ENCODE measurements around the gene RPL3.
"Not testable (repeated sequence)": the region's sequence is repeated elsewhere in the genome, so short reads cannot be mapped to it uniquely, and the experiment has no call there.

Gene RPL3

DNA sequence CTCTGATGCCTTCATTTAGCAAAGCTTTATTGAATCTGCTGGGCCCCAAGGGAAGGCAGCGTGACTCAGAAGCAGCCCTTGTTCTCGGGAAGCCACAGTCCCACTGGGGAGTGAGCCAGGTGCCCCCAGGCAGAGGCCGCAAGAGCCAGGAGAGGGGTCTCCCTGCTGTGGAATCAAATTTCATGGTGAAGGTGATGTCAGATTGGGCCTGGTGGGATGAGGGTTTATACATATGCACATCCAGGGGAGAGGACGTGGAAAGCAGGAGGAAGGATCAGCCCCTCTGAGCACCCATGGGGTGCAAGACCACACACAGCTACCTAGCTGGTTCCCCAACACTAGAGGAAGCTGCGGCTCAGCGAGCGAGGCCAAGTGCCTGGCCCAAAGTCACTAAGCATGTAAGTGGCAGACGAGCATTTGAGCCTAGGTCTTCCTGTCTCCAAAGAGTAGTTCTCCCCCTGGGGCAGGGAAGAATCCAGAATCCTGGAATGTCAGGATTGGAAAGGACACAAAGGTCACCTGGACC is 32.3 kb upstream of the RPL3 start:
- no peak for DNase-seq (ENCODE audit: low read depth)

DNA sequence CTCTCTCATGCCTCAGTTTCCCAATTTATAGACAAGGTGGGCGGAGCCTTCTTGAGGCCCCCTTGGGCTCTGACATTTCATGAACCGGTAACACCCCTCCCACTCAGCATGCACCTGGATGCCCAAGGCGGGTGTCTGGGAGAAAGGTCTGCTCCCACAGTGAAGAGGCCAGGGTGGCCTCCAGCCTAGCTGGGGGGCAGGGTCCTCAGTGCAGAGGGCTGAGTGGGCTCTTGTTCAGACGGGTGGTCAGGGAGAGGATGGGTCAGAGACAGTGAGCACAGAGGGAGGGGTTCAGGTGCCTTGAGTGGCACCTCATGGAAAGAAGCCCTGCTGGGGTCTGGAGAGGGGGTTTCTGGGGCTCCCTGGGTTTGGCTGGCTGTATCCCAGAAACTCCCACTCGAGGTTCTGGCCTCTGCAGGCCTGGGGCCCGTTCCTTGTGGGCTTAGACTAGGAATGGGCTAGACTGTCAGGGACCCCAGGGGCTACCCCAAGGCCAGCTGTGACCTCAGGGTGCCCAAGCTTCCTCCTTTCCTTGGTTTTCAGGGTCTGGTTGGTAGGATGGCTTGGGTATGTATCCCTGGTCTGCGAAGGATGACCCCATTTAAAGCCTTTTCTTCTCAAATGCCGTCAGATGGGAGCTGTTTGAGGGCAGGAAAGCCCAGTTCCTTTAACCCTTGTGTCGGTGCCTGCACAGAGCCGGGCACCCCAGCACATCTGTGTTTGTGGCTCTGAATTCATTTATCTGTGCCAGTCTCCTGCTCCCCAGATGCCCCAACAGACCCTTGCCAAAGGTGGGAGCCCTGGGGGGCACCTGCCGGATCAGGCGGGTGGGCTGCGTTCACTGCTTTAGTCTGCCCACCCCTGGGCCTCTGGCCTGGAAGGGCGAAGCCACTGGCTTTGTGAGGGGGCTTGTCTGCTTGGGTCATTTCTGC is 31.6 kb upstream of the RPL3 start:
- DNase-seq (ENCODE audit: low read depth), result no peak

DNA sequence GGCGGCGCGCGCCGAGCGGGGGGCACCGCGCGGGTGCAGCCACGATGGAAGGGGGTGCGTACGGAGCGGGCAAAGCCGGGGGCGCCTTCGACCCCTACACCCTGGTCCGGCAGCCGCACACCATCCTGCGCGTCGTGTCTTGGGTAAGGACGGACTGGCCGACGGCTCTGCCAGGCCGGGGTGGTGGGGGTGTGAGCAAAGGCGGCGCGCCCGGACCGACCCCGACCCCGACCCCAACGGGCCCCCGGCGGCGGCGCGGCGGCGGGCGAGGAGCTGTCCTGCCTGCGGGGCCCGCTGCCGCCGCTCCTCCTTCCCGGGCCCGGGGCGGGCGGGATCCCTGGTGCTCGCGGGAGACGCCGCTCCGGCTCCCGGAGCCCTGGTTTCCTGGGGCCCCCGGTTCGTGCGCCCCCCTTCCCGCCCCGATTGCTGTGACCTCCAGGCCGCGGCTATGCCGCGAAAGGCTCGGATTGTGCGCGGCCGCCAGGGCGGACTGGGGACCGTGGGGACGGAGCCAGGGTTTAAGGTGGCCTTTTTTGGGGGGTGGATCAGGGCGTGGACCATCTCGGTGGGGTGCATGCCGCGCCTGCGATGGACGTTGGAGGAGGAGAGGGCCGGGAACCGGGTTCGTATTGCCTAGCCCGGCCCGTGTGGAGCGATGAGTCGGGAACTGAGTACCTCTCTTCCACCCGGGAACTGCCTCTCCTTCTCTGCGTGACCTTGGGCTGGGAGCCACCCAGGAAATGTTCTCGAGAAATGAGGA is 30.7 kb upstream of the RPL3 start, which contains the start of gene SYNGR1:
SYNGR1 (plus strand) TSS at position 25 of the 760 bp plus-strand sequence; CDS start at position 45, 20 bp downstream.
- no peak for DNase-seq (ENCODE audit: low read depth)

DNA sequence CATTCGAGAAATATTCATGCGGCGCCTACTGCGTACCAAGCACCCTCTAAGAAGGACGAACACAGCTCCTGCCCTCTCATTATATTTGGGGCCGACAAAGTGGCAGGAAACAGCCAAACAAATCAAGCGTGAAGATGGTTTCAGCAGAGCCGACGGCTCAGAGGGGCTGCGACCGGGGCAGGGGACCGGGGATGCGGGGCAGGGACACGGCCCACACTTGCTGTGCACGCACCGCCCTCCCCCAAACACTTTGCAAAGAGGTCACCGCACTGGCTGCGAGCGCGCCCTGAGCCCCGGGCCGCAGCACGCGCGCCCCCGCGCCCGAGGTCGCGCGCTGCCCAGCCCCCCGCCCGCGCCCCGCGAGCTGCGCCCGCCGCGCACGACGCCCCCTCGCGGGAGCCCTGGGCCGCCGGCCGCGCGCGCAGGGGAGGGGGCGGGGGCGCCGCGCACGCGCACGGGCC is 30.1 kb upstream of the RPL3 start:
- no peak for DNase-seq (ENCODE audit: low read depth)

DNA sequence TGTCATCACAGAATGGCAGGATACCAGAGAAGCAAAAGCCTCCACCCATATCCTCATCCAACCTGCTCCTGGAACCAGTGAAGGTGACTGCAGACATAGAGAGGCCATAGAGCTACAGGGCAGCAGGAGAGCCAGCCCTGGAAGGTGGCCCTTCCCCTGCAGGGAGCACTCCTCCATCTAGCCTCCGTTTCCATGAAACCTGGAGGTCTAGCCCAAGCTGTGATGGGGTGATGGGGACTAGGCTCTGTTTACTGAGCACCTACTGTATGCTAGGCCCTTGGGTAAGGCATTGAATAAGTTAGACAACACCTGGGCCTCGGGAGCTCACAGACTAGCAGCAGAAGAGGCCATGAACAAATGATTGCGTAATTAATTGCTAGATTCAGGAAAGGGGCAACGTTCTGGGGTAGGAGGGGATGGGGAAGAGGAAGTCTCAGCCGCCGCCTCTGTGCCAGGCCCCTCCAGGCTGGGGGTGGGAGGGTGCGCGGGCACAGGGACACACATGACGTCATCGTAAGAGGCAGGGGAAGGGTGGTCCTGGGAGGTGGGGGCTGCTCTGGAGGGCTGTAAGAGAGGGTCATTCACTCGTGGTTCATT is 29.6 kb upstream of the RPL3 start:
- no peak for DNase-seq (ENCODE audit: low read depth)

DNA sequence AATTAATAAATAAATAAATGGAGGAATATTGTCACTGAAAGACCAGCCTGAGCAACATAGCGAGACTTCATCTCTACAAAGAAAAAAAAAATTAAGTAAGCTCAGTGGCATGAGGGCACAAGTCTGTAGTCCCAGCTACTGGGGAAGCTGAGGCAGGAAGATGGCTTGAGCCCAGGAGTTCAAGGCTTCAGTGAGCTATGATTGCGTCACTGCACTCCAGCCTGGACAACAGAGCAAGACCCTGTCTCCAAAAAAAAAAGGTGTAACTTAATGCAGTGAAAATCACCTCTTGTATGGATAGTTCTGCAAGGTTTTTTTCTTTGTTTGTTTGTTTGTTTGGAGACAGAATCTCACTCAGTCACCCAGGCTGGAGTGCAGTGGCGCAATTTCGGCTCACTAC is 25.8 kb upstream of the RPL3 start:
- DNase-seq (ENCODE audit: low read depth), result no peak

DNA sequence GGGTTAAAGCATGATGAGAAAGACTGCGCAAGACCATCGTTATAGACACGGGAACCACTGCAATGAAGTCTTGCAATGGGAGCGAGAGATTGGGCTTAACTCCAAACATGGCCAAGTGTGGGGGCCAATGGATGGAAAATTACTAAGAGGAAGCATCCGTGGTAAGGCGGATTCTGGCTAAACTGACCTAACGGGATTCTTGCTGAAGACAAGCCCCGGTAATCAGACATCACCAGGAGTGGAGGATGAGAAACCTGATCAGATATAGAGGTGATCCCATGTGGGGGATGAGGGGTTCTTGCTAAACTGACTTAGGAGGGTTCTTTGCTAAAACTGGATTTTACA is 24.6 kb upstream of the RPL3 start:
- DNase-seq (ENCODE audit: low read depth), result no peak

DNA sequence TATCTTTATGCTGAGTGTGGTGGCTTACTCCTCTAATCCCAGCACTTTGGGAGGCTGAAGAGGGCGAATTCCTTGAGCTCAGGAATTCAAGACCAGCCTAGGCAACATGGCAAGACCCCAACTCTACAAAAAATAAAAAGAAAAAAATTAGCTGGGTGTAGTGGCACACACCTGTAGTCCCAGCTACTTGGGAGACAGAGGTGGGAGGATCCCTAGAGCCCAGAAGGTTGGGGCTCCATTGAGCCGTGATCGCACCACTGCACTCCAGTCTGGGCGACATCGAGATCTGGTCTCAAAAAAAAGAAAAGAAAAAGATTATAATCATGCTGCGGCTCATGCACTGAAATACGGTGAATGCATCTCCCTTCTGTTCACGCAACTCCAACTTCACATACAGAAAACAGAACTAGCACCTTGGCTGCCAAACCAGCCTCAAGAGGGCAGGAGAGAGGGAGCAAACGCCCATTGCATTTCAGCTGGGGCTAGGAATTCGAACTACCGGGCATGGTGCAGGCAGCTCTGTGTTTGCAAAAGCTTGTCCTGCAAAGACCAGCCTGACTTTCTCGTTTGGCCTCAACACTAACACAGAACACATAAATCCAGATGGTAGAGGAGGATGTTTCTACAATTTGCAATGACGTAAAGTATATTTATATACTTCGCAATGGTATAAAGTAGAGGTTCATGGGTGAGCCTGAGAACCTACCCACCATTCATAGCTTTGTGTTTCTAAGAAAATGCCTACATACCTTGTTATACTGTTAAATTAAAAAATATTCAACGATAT is 24.0 kb upstream of the RPL3 start:
- no peak for DNase-seq (ENCODE audit: low read depth)

DNA sequence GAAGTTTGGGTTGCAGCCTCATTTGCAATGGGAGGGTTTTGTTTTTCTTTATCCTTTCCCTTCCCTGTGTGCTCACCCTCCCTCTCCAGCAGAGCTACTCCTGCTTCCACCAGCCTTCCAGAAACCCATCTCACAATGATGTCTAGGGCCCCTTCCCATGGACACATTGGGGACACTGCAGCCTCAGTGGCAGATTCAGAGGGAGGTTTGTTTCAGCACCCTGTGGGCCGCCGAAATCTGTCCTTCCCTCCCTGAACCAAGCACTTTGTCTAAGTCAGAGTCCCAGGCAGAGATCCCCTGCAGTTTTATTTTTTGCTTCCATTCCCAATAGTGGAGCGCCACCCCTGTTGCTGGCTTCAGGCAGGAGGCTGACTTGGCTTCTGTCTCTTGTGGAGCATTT is 21.8 kb upstream of the RPL3 start:
- DNase-seq (ENCODE audit: low read depth), result no peak

DNA sequence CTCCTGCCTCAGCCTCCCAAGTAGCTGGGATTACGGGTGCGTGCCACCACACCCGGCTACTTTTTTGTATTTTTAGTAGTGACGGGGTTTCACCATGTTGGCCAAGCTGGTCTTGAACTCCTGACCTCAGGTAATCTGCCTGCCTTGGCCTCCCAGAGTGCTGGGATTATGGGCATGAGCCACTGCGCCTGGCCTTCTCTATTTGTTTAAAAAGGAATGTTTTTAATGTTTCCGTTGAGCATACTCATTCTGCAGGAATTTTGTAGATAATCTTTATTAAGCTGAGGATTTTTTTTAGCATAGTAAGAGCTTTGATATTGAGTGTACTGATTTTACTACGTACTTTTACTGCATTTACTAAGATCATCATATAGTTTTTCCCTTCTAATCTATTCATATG is 20.4 kb upstream of the RPL3 start:
- not testable (repeated sequence) for DNase-seq (ENCODE audit: low read depth)

DNA sequence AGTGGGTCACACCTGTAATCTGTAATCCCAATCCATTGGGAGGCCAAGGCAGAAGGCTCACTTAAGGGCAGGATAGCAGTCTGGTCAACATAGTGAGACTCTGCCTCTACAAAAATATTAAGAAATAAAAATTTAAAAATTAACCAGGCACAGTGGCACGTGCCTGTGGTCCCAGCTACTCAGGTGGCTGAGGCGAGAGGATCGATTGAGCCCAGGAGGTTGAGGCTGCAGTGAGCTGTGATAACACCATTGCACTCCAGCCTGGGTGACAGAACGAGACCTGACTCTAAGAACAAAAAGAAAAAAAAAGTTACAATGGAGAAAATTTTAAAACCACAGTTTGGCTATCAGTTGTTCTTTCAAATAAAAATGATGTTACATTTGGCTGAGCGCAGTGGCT is 17.0 kb upstream of the RPL3 start:
- DNase-seq (ENCODE audit: low read depth), result no peak

DNA sequence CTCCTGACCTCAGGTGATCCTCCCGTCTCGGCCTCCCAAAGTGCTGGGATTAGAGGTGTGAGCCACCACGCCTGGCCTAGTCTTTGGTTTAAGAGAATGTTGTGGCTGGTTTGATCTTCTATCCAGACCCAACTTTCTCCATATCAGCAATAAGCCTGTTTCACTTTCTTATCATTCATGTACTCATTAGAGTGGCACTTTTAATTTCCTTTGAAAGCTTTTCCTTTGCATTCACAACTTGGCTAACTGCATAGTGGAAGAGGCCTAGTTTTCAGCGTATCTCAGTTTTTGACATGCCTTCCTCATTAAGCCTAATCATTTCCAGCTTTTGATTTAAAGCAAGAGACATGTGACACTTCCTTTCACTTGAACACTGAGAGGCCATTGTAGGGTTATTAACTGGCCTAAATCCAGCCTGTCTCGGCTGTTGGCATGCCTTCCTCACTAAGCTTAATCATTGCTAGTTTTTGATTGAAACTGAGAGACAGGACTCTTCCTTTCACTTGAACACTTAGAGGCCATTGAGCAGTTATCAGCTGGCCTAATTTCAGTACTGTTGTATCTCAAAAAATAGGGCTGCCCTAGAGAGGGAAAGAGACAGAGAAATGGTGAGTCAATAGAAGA is 13.1 kb upstream of the RPL3 start:
- no peak for DNase-seq (ENCODE audit: low read depth)

DNA sequence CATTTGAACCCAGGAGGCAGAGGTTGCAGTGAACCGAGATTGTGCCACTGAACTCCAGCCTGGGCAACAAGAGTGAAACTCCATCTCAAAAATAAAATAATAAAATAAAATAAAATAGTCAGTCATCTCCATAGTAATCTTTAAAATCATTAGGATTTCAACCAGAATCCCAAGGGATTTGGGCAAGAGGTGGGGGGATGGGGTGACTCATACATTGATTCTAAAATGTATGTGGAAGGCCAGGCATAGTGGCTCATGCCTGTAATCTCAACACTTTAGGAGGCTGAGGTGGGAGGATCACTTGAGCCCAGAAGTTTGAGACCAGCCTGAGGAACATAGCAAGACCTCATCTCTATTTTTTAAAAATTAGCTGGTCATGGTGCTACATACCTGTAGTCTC is 11.1 kb upstream of the RPL3 start:
- DNase-seq (ENCODE audit: low read depth), result not testable (repeated sequence)

DNA sequence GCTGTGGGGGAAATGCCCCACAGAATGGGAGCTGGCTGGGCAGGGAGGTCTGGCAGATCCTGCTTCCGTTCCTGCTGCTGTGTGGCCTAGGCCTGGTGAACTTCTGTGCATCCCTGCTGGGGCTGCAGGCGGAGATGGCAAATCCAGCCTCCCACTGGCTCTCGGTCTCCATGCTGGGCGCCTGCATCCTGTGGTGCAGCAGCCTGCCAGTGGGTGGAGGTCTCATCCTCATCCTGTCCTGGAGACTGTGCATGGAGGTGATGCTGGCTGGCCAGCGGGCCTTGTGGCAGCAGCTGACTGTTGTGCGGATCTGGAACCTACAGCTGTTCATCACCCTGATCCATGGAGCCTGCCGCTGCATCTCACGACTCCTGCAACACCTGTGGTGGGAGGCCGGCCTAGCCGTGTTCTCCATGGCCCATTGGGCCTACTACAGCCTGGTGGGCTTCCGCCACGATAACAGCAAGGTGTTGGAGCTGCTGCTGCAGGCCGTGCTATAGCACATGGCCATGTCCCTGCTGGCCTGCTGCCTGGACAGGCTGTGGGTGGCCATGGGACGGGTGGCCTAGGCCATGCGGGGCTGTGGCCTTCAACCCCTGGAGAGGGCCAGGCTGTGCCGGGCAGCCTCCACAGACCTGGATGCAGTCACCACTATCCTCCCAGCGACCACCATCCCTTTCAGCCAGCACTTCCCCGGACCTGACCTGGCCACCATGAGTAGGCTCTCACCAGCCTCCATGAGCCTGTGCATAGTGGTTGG is 8.8 kb upstream of the RPL3 start:
- no peak for DNase-seq (ENCODE audit: low read depth)

DNA sequence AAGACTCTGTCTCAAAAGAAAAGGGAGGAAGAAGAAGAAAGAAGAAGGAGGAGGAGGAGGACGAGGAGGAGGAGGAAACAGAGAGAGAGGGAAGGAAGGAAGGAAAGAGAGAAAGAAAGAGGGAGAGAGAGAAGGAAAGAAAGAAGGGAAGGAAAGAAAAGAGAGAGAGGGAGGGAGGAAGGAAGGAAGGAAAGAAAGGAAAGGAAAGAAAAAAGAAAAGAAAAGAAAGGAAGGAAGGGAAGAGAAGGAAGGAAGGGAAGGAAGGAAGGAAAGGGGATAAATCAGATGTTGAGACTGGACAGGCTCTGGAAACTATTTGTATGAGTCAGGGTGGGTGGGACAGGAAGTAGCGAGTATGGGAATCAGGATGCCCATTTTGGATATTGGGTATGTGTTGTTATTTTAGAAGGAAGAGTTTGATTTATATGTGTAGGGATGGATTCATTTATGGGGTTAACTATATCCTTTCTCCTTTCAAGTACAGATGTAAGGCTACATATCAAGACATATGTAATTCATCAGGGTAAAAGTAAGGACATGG is 6.0 kb upstream of the RPL3 start:
- no peak for DNase-seq (ENCODE audit: low read depth)

DNA sequence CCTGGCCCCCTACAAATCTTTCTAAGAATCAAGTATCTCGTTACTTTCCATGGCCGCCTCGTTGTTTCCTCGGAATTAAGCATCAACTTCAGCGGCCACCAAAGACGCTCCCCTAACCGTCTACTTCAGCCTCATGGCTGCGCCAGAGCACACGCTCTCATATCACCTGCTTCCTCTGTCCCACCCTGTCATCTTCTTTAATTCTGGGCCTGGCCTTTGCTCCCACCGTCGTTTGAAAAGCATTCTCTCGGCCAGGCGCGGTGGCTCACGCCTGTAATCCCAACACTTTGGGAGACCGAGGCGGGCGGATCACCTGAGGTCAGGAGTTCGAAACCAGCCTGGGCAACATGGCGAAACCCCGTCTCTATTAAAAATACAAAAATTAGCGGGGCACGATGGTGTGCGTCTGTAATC is 1.2 kb upstream of the RPL3 start:
- not testable (repeated sequence) for DNase-seq (ENCODE audit: low read depth)

DNA sequence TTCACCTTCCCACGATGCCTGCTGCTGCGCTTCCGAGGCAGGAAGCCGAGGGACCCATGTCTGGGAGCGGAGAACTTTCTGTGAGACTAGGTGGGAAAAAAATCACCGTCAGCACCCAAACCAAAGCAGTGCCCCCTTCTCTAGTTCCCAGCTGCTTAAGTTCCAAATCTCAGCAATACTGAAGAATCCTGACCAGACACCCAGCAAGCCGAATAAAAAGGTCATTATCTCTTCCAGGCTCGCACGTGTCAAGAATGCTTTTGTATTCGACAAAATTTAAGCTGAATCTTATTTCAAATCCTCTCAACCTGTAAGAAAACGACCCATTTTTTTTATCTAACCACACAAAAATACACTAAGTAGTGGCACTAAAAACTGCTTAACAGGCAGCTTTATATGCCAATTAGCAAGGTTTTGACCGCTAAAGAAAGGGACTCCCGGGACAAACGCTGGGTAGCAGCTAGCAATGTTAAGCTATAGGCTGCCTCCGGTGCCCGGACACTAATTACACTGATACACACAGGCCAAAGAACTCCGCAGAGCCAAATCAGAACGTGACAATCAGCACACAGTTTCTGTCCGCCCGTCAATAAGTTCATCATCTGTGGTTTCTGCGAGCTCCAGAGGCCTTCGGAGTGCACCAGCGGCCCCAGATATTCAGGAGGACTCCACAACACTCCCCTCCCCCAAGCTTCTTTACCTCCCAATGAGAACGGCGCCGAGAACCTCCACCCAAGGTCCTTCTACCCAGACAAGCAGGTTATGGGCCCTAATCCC is 728 bp downstream of the RPL3 start:
- no peak for DNase-seq (ENCODE audit: low read depth)

DNA sequence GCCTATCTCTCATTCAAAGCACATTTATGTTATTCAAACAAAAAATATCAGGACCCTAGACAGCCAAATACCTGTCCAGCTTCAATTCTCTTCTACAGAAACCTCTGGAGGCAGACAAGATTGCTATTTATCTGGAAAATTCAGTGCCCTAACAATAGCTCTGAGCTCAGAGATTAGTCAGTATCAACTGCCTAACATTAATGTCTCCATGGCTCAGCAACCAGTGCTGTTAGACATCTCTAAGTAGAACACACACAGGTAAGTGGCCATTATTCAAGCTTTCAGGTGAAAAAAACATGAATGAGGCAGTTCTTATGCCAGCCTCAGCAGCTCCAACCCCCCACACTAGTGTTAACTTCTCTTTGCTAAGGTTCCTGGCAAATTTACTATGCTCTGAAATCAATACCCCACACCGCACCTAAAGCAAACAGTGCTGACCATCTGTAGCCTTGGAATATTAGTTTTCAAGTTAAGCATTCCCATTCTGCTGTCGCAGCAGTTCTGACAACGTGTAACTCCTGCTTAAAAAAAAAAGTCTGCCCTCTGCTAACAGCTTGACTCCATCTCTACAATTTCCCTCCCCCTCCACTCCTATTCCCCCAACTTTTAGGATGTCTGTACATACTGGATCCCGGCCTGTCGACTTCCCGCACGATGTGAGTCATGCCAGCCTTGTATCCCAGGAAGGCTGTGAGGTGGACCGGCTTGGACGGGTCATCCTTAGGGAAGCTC is 1.5 kb downstream of the RPL3 start:
- no peak for DNase-seq (ENCODE audit: low read depth)
